ENCODE measurements around the gene MAPK10.
"Not testable (repeated sequence)": the region's sequence is repeated elsewhere in the genome, so short reads cannot be mapped to it uniquely, and the experiment has no call there.

MAPK10 gene

DNA sequence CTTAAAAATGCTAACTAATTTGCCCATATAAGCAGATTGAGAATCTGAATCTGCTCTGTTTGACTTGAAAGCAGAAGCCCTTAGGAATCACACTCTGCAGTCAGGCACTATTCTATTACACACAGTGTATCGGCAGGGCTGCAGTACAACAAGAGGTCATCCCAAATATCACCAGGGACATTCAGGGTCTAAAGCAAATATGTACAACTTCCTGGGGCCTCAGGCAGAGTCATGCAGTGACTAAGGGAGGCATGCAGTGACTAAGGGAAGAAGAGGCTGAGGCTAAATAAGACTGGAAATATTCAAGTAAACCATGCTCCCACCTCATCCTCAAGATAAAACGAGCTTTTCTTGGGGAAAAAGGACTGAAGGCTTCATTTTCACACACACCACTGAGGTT lies 20.9 kb downstream of the MAPK10 start:
- DNase-seq (ENCODE audit: low read depth) = no peak

DNA sequence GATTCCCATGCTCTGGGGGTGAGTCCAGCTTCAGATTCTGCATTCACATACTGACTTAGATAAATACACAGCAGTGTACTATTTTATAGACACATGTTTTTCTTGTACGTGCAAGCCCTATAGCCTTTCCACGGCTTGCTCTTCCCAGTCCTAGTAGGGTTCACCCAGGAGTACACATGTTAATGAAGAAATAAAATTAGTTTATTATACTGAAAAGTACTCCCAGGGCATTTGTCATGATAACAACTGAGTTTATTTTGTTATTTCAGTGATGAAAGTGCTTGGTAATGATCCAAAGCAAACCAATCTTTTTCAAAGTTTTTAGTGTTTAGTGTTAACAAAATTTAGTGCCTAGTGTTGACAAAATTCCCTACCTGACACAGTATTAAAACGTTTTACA lies 21.3 kb downstream of the MAPK10 start:
- no peak for DNase-seq (ENCODE audit: low read depth)

DNA sequence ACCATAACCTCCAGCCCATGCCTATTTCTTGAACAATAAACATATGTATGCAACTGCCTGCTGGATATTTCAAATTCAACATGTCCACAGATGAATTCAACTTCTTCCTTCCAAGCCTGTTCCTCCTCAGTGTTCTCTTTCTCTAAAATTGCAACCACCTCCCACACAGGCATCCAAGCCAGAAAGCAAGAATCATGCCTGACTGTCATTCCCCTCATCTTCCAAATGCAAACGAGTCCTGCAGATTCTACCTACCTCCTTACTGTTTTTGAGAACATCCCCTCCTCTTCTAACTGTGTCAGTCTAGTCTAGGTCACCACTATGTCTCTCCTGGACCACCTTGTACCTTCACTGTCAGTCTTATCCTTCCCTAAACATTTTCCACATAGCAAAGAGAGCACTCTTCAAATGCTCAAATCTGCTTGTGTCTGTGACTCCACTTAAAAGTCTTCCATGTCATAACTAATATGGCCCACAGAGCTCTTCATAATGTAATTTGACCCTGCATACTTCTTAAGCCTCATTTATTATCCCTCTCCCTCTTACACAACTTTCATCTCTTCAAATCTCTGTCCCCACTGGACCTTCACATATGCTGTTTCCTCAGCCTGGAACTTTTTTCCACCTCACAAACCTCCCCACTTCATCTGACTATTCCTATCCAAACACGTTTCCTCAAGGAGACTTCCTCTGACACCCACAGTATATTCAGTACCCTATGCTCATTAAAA lies 25.7 kb downstream of the MAPK10 start:
- no peak for DNase-seq (ENCODE audit: low read depth)

DNA sequence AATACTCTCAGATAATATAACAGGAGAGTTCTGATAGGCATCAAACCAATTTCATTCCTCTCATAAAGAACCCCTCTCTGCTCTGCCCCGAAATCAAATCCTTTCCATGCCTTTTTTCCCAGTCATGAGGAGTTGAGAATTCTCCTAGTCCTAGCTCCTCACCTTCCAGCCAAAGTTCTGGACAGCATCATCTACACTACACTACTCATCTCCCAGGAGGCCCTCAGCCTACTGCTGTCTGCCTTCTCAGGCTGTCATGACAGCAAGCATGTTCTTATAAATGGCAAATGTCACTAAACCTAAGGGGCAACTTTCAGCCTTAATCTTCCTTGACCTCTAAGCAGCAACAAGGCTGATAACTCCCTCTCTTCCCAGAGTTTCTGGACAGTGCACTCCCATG lies 26.6 kb downstream of the MAPK10 start:
- DNase-seq (ENCODE audit: low read depth) = no peak

DNA sequence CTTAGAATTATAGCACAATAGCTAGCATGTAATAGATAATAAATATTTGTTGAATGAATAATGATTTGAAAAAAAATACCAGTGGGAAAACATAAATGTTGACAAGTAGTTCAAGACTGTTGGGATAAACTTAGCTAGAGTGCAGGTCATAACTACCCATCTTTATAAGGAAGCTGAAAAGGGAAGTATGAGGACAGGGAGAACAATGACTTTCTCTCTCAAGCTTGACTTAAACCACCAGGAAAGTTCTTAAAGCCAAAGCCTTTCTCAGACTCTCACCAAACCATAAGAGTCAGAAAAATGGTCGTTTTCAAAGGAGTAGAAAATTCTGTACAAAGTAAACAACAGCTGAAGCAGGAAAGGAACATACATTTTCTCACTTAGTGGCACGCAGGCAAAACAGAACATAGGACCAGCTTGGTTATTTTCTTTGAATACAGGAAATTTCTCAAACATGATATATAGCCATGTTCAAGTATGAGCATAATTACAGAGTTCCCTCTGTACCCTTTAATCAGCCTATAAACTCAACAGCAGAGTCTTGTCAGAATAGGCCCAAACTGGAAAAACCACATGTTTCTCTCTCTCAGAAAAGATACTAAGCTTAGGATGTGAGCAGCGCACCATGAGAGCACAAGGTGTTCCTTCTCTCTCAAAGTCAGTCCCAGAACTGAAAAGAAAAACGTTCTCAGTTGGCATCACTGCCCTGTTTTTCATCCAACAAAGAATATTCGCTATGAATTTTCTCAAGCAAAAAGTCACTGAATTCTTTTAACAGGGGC lies 28.7 kb downstream of the MAPK10 start:
- no peak for DNase-seq (ENCODE audit: low read depth)

DNA sequence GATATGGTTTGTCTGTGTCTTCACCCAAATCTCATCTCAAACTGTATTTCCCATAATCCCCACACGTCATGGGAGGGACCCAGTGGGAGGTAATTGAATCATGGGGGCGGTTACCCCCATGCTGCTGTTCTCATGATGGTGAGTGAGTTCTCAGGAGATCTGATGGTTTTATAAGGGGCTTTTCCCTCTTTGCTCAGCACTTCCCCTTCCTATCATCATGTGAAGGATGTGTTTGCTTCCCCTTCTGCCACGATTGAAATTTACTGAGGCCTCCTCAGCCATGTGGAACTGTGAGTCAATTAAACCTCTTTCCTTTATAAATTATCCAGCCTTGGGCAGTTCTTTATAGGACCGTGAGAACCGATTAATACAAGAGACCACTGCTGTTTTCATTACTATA lies 29.4 kb downstream of the MAPK10 start:
- not testable (repeated sequence) for DNase-seq (ENCODE audit: low read depth)

DNA sequence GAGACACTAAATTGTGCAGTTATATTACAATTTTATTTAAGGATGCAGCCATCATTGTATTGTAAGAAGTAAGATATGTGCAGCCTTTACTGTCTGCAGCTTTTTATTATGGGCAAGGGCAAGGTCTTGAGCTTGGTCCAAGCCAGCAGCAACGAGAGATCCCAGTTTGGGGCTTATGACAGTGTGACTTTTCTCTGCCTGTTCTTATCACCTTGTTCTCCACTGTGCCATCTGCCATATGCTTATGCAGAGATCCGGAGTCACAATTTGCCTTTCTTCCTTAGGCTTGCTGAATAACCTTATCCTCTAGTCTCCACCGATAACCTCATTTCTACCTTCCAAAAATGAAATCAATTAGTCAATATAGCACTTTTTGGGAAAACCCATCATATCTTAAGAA lies 30.4 kb downstream of the MAPK10 start:
- no peak for DNase-seq (ENCODE audit: low read depth)

DNA sequence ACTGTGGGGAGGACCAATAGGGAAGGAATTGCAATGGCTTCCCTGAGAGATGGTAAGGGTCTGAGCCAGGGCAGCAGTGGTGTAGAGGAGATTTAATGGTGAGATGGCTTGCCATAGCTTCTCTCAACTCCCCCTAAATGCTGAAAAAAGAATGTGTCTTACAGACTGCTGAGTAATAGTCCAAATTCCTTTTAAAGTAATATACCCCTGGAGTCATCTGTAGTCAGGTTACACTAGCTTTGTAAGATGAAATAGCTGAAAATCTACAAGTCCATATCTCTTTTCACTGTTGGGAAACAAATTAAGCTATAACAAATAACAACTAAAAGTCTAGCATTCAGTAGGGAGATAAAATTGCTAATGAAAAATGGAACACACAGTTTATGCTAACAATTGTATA lies 33.5 kb downstream of the MAPK10 start:
- no peak for DNase-seq (ENCODE audit: low read depth)

DNA sequence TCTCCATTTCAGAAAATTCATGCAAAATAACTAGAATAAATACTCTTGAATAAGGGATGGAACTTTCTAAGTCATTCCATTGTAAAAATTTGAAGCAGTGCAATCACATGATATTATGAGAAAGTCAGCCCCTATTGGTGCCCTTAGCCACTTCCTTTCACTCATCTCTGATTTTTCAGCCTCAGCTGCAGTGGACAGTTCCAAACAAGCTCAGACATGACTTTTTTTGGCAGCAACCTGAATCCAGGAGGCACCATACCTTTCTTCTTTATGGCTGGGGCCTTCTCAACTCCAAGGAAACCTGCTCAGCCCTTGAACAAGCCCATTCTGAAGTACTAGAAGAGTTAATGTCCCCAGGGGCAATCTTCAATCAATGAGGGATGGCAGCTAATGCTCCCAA lies 40.5 kb downstream of the MAPK10 start:
- DNase-seq (ENCODE audit: low read depth) = no peak

DNA sequence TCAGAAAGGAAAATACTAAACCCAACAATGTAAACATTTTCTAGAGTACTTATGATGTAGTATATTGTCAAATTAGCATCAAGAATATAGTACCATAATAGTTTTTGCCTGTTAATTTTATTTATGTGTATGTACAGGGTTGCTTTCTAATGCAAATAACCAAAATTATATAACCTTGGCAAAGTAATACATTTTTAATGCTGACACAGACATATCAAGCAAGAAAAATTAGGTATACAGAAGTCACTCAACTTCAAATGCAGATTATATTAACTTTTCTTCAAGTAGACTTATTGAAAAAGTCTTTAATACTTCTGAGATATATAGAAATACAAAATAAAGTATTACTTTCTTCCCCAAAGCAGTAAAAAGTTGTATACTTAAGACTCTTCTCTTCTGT lies 44.3 kb downstream of the MAPK10 start:
- no peak for DNase-seq (ENCODE audit: low read depth)

DNA sequence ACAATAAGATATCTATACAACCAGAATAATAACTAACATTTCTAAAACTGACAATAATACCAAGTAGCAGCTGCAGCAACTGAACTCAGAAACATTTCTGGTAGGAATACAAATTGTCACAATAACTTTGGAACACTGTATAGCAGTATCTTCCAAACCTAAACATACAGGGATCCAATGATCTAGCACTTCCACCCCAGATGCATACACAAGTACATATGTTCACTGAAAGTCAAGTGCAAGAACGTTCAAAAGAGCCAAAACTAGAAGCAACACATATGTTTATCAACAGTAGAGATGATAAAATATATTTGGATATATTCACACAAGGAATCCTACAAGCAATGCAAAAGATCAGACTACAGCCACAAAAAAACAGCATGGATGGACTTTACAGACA lies 46.2 kb downstream of the MAPK10 start:
- no peak for DNase-seq (ENCODE audit: low read depth)

DNA sequence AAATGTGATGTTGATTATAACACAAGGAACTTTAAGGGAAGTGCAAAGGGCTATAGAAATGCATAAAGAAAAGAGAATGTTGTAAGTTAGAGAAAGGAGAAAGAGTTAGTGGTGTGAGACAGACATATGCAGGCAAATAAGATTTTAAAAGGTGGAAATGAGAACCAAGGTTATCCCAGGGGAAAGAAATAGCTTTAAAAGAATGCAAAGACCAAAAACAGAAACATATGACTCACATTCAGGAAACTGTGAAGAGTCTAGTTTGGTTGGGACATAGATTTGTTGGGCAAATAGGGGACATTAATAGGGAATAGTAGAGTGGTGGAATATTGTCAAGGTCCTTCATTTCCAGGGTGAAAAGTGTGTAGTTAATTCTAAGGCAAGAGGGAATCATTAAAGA lies 52.4 kb downstream of the MAPK10 start:
- DNase-seq (ENCODE audit: low read depth) = no peak

DNA sequence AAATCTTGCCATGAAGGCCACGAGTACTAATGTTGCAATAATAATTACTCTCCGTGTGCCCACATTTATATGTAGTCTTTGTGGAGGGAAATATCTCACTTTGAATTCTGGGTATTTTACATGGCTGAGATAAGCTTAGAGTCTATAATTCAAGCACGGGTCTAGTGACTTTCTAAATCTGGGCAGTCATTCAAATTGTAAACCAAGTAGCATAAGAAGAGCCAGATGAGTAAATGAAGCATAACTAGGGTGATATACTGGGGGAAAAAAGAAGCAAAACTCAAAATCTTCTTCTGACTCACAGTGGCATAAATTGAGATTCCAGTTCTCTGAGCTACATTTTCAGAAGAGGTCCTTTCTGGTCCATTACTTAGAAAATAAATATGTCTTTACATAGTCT lies 53.0 kb downstream of the MAPK10 start:
- DNase-seq (ENCODE audit: low read depth) = no peak

DNA sequence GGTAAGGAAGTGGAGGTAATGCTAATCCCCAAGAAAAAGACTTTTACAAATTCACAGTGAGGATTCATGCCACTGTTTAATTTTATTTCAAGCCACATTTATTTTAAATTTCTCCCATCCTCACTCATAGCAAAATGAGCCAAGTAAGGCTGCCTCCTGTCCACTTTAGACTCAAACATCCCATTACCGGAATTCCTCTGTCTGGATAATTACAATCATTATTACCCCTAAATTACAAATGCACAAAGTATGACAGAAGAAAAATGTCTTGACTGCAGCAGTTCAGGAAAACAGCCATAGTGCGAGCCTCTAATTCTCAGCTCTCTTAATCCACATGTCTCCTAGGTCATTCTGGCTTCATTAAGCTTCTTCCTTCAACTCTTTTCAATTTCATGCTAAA lies 57.0 kb downstream of the MAPK10 start:
- no peak for DNase-seq (ENCODE audit: low read depth)

DNA sequence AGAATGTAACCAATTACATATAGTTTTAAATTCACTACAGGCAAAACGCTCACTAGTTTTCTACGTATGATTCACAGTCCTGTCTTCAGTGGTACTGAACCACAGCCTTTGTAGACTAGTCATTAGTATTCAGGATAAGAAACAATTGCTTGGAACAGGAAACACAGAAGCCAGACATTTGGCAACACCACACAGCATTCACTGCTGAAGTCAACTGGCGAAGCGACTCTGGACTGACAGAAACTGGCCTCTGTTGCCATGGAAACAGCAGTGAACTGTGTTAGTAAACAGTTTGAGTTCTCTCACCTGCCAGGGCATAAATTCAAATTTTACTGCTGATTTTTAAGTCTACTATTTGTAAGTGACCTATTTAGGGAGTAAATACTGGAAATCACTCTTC lies 57.6 kb downstream of the MAPK10 start:
- no peak for DNase-seq (ENCODE audit: low read depth)

DNA sequence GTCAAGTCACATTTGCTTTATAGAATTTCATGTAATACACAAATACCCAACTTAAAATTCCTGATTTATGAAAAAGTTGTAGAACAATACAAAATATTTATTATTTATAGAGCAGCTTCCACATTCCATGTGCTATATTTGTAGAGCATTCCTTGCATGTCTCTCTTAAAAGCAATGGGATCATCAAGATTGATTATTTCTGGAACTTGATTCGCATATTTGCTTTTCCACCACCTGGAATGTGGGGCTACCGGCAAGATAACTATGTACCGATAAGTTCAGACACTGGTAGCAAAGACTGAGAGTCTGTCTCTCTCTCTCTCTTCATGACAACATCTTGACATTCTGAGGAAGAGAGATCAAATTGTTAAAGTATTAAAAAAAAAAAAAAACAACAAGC lies 59.3 kb downstream of the MAPK10 start:
- no peak for DNase-seq (ENCODE audit: low read depth)

DNA sequence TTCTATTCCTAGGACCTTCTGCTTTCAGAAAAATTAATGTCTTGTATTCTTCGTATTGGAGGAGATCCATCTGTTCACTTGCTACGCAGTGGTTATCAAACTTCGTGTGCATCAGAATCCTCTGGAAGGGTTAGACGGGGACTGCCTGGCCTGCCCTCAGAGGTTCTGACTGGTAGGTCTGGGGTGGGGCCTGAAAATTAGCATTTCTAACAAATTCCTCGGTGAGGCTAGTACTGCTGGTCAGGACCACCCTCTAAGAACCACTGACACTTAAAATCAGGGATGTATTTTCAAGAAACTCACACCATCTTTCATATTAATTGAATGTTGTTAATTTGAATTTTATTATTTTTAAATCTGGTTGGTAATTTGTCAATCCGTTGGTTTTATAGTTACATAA lies 63.0 kb downstream of the MAPK10 start:
- DNase-seq (ENCODE audit: low read depth) = no peak

DNA sequence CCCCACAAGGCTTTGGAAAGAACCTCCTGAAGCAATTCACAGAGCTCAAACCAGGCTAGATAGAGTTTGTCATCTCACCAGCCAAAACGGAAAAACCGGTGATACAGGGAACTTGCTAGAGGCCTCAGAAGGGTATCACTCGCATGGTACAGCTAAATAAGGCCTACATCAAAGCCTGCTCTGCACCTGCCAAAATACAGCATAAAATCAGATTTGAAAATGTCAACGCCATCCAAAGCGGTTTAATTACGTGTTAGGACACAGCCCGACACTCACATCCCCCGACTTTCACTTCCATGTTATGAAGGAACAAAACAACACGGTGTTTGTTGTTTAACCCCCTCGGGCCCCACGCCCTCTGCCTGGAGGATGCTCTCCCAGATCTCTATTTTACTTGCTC lies 65.0 kb downstream of the MAPK10 start:
- no peak for DNase-seq (ENCODE audit: low read depth)

DNA sequence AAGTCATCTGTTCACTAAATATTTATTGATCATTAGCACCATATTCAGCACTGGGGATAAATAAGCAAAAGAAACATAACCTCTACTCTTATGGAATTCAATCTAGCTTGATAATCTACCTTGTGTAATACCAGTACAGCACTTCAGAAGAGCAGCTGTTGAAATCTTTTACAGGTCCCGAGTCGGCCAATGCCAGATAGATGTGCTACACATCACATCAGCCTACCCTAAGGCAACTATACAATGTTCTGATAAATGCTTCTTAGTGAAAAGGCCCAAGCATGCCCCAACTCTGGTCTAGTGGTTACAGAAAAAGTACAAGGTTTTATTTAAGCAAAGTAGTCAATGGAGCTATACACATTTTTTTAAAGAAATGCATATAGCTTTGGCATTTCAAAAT lies 68.7 kb downstream of the MAPK10 start:
- no peak for DNase-seq (ENCODE audit: low read depth)

DNA sequence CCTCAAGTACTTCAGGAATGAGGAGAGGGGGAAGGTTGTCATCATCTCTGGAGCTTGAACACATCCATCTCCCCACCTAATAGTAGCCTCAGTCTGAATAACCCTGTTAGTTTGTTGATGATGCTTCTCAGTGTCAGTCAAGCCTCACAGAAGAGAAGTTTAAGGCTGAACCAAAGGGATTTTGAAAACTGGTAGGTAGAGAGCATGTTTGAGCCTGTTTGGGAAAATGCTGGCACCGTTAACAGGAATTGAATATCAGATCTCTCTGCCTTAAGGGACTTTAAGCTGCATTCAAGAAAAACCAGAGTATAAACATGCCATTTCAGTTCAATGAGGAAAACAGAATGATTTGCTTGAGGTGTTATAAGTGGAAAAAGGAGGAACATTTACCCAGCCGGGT lies 73.1 kb downstream of the MAPK10 start:
- no peak for DNase-seq (ENCODE audit: low read depth)

DNA sequence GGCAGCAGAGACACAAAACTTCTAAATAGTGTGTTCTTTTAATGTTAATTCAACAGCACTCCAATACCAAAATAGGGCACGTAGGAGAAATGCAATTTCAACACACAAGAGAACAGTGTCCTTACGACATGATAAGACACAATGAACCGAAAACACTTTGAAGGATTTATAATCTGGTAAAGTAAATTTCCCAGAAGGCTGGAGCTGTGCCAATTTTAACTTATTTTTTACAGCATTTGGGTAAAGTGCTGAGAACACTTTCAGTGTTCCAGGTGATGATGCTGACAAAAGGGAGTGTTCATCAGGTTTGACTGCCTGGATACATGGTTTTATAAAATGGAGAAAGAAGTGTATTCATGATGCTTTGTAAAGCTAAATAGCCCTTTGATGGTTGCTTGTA lies 76.5 kb downstream of the MAPK10 start:
- no peak for DNase-seq (ENCODE audit: low read depth)

DNA sequence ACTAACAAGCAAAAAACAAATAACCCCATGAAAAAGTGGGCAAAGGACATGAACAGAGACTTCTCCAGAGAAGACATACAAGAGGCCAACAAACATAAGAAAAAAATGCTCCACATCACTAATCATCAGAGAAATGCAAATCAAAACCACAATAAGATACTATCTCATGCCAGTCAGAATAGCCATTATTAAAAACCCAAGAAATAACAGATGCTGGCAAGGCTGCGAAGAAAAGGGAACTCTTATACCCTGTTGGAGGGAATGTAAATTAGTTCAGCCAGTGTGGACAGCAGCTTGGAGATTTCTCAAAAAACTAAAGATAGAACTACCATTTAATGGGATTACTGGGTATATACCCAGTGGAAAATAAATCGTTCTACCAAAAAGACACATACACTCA lies 79.6 kb downstream of the MAPK10 start:
- no peak for DNase-seq (ENCODE audit: low read depth)

DNA sequence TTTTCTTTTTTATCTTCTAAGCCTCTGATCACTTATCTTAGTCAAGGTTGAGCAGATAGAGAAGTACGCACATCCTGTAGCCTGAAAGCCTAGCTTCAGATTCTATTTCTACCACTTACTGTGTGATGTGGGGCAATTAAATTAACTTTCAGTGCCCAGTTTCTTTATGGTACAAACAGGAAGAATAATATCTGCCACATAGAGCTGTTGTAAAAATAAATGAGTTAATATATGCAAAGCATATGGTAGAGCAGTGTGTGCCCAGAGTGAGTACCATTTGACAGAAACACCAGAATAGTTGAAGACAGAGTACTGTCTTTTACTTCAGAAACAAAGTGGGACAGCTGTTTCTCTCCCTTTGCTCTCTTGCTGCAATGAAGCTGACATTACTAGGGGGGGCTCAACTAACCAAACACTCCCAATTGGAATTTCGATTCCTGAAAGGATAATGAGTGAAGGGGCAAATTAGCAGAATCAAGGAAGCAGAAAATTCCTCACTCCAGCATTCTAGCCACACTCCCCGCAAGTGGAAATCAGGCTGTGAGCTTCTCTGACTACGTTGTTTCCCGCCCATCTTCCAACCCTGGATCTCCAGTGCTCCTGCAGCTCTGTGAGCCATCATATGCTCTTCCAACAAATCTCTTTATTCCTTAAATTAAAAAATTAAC lies 80.4 kb downstream of the MAPK10 start:
- DNase-seq (ENCODE audit: low read depth) = no peak
